HK-2 (cell line): ENCODE data around the gene SSC5D.
"Not testable (repeated sequence)": the region's sequence is repeated elsewhere in the genome, so short reads cannot be mapped to it uniquely, and the experiment has no call there.

Source experiments
- DNase-seq: peaks from one replicate; pipeline ENCODE4 v3.0.0-alpha.2; 2018; ENCODE audit not compliant: unreplicated experiment

The SSC5D gene

DNA sequence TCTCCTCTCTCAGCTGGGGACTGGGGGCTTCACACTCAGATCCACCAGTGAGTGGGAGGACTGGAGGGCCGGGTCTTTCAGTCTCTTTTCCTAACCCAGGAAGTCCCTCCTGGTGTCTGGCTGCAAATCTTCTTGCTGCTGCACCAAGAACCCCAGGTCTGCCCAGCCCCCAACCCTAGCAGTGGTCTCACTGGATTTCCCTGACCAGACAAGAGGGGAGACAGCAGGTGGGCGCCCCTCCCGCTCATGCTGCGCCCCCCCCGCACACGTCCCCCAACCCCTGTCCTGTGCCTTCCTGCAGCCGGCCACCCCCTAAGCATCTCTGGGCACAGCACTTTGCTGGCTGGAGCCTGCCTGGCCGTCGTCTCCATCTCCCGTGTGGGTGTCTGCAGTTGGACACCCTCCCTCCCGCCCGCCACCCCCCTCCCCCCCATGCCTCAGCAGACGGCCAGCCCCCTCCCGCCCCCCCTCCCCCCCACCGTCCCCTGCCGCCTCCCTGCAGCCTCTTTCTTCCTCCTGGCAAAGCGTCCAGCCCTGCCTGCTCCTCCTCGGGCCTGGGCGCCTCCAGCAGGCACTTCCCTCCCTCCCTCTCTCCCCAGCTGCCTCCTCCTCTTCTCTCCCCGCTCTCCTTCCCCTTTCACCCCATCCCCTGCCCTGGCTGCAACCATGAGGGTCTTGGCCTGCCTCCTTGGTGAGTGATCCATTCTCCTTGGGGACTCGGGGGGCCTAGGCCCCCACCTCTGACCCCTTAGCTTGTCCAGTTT is at the start of gene SSC5D:
Gene SSC5D, plus strand, starts transcription at position 513 of the 764 bp plus-strand sequence. Its CDS starts 154 bp downstream, at position 667.
- peak; percentile 70 for DNase-seq

DNA sequence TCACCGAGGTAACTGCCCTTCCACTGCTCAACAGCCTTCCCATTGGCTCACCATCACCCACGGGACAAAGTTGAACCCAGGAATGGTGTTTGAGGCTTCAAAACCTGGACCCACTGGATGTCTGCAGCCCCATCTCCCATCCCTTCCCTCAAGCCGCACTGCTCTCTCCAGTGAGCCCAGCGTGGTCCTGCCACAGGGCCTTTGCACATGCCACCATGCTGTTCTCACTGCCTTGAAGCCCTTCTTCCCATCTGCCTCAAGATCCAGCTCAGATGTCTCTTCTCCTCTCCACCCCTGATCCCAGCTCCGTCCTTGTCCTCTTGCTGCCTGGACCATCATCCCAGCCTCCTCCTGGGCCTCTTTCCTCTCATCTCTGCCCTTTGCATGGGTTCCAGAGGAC is 49.2 kb upstream of the SSC5D start:
- DNase-seq = no peak

DNA sequence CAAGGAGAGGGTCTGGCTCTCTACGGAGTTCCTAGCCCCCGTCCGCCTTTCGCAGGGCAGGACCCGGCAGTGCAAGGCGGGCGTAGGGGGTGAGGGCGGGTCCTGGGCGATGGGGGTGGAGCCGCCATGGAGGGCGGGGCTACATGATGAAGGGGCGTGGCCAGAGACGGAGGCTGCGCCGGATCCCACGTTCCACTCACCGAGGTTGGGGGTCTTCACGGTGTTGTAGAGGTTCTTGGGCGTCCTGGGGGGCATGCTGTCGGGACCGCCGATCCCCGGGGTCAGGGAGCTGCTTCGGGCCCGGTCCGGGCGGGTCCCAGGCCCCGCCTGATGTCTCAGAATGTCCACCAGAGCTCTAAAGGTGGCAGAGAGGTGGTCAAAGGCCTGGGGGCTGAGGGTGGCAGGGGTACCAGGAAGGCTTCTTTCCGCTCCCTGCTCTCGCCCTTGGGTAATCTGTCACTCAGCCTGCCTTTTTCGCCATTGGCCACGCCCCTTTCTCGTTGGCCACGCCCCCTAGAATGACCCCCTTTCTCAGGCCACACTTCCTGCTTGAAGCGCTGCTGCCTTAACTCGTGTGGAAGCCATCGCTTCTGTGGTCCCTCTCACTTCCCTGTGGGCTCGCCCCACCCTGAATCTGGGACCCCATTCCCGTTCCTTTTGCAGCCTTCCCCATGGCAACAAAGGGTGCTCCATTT is 47.7 kb upstream of the SSC5D start:
- peak; percentile 34 for DNase-seq

DNA sequence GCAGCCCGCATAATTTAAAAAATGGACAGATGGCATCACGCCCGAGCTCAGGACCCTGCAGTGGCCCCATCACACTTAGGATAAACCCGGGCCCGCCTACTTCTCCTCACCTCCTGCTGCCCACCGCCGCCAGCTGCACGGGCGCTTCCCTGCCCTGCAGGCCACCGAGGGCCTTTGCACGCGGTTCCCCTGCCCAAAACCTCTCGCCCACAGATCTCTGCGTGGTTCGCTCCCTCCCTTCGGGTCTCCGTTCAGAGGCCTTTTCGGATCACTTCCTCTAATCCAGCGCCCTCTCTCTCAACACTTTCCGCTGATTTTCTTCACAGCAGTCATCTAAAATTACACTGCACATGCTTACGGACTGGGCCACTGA is 46.9 kb upstream of the SSC5D start:
- no peak for DNase-seq

DNA sequence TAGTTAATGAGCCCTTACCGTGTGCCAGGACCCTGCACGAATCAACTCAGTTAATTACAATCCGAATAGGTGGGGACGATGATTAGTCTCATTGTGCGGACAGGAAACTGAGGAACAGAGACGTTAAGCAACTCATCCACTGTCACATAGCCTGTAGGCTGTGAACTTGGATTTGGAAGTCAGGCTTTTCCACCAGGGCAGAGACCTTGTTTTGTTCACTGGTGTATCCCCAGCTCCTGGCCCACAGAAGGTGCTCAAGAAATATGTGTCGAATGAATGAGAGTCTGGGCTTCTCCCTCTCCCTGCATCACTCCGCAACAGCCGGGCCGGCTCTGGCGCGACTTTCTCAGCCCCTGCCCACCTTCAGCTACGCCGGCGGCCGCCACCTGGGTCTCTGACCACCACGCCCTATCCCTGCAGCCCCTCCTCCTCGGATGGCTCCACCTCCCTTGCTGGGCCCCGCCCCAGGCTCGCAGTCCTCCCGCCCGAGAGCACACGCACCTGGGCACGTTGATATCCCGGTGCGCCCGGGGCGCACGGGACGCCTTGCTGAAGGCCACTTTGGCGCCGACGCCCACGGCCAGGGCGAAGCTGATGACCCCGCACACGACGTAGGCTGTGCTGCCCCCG is 46.4 kb upstream of the SSC5D start:
- DNase-seq = no peak

DNA sequence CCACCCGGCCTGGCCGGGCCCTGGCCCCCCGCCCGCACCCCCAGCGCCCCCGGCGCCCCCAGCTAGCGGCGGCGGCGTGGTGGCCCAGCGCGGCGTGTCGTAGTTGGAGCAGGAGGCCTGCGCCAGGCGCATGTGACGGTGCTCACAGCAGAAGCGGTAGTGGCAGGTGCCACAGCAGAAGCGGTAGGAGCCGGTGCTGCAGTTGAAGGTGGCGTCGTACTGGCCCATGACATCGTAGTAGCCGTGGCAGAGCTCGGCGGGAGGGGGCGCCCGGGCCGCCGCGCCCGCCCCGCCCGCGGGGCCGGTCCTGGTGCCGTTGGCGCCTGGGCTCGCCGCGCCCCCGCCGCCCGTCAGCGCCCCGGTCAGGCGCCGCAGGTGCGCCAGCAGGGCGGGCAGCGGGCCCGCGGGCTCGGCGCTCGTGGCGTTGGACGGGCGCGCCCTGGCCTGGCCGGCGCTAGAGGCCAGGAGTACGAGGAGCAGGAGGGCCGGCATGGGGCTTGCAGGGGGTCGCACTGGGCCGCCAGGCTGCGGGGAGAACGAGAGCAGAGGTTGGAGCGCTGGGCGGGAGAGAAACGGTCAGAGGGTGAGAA is 45.8 kb upstream of the SSC5D start:
- no peak for DNase-seq

DNA sequence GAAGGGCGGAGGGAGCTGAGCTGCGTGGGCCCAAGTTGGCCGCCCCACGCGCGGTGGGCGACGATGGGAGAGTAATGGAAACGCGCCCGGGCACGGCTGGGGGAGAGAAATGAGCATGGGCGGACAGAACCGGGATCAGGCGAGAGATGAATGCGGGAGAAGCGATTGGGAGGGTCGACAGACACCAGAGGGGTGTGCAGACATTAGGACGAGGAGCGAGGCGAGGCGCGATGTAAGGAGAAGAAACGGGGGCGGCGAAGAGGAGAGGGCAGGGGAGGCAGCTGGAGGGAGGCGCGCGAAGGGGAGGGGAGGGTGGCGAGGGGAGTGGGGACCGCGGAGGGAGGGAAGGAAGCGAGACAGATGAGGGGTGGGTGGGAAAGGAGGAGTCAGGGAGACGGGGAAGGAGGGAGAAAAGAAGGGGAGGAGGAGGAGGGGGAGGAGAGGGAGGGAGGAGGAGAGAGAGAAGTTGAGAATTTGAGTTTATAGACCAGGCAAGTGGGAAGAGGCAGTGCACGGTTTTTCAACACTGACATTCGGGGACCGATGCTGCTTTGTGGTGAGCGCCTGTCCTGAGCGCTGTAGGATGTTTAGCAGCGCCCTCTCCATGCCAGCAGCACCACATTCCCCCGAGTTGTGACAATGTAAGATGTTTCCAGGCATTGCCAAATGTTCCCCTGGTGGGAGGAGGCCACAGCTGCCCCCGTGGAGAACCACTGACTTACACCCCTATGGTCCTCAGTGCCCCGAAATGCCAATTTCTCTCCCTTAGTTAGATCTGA is 45.0 kb upstream of the SSC5D start, which contains the start of gene SHISA7:
Gene SHISA7, minus strand, starts transcription at position 256 of the 779 bp plus-strand sequence. CDS start 437 bp downstream, outside the sequence.
- no peak for DNase-seq

DNA sequence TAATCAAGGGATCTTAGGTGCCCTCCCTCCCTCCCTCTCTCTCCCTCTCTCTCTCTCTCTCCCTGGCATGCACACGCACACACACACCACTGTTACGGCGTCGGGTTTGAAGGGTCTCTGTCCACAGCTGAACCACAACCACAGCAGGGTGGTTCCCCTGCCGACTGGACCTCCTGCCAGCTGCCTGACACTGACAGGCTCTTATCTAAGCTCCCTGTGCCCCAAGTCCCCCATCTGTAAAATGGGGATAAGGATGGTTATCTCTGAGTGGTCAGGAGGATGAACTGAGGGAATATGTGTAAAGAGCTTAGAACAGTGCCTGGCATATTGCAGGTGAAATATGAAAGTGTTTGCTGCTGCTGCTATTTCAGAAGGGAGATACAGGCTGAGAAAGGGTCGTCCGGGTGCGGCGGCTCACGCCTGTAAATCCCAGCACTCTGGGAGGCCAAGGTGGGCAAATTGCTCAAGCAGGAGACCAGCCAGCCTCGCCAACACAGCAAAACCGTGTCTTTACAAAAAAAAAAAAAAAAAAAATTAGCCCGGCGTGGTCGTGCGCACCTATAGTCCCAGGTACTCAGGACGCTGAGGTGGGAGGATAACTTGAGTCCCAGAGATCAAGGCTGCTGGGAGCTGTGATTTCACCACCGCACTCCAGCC is 44.3 kb upstream of the SSC5D start:
- DNase-seq = no peak

DNA sequence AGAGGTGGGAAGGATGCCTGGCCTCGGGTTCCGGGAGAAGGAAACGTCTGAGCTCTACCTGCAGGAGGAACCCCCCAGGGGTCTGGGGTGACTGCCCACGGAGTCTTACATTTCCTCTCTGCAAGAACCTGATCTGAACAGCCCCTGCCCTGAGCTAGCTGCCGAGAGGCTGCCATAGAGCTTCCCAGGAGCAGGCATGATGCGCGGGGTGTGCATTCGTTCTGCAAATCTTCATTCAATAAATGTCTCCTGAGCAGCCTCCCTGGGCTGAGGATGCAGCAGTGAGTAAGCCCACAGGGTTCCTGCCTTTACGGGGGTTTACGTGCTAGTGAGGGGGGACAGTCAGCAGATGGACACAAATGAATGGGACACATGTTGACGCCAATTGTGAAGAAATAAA is 43.6 kb upstream of the SSC5D start:
- no peak for DNase-seq

DNA sequence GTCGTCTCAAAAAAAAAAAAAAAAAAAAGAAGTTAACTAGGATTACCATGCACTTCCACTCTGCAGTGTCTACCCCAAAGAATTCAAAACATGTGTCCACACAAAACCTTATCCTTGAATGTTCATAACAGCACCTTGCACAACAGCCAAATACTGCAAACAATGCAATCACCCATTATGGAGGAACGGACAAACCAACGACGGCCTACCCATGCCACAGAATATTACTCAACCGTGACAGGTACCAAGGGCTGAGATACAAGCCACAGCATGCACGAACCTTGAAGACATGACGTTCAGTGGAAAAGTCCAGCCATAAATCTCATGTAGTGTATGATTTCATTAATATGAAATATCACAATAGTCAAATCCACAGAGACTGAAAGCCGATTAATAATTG is 42.2 kb upstream of the SSC5D start:
- DNase-seq = no peak

DNA sequence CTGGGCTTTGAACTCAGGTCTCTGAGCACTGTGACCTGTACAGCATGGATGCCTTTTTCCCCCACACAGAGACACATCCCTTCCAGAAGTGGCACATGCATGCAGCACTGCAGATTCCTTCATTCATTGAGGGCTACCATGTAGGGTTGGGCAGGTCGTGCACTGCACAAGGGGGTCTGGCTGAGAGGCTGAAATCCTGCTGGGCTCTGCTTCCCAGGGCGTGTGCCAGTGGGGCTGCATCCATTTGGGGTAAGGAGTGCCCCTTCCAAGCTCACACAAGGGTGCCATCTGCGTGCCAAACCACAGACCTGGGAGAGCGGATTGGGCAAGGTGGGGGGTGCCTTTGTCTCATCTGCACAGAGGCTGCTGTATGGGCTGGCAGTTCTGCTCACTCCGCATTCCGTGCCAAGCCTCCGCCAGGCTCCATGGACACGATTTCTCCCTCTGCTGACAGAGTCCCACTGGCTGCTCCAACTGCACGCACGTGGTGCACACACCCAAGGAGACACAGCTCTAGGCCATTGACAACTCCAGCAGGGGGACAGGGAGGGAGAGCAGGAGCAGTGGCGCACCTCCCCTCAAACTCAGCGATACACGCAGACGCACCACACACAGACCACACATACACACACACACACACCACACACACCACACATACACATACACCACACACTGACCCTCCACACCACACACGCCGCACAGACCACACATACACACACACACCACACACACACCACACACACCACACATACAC is 40.6 kb upstream of the SSC5D start:
- DNase-seq = no peak

DNA sequence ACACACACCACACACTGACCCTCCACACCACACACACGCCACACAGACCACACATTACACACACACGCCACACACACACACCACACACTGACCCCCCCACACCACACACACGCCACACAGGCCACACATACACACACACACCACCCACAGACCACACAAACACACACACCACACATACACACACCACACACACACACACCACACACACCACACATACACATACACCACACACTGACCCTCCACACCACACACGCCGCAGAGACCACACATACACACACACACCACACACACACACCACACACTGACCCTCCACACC is 40.1 kb upstream of the SSC5D start:
- not testable (repeated sequence) for DNase-seq

DNA sequence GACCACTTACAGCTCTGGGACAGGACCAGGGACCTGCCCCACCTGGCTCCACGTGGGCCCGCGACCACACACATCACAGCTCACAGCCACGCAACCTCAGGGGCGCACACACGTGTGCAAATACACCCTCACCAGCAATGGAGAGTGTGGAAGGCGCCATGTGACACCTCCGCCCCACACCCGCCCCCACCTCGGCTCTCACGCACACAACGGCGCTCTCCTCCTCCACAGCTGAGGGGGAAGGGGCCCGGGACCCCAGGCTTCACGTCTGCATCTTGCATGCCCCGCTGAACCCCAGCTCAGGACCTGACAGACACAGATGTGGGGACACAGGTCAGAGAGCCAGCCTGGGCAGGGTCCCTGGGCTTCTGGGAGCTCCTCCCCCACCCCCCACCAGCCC is 38.8 kb upstream of the SSC5D start:
- no peak for DNase-seq

DNA sequence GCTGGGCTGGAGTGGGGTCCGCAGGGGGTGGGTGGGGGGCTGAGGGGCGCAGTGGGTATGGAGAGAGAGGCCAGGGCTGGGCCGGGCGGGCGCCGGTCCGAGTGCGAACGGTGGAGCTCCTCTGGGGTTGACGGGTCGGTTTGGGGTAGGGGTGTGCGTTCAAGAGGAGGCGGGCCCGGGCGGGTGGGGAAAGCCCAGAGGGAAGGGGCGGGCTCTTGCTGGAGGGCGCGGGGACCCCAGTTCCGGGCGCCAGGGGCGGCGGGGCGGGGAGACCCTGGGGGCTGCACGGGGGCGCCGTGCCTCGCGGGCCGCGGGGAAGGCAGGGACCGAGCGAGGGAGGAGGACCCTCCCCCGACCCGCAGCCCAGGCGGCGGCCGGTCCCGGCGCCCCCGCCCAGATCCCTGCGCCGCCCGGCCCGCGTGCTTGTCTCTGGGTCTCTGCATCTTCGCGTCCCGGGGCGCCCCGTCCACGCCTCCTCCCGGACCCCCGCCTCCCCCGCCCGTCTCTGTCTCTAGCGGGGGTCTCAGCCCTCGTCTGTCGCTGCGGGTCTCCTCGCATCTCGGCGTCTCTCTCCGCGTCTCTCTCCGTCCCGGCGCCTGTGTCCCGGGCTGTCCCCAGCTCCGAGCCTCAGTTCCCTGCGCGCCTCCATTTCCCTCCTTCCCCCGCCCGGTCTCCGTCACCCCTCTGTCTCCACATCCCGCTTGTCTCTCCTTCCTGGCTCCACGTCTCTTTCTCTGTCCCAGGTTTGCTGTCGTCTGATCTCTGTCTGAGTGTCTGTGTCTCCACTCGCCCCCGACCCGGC is 36.9 kb upstream of the SSC5D start:
- no peak for DNase-seq

DNA sequence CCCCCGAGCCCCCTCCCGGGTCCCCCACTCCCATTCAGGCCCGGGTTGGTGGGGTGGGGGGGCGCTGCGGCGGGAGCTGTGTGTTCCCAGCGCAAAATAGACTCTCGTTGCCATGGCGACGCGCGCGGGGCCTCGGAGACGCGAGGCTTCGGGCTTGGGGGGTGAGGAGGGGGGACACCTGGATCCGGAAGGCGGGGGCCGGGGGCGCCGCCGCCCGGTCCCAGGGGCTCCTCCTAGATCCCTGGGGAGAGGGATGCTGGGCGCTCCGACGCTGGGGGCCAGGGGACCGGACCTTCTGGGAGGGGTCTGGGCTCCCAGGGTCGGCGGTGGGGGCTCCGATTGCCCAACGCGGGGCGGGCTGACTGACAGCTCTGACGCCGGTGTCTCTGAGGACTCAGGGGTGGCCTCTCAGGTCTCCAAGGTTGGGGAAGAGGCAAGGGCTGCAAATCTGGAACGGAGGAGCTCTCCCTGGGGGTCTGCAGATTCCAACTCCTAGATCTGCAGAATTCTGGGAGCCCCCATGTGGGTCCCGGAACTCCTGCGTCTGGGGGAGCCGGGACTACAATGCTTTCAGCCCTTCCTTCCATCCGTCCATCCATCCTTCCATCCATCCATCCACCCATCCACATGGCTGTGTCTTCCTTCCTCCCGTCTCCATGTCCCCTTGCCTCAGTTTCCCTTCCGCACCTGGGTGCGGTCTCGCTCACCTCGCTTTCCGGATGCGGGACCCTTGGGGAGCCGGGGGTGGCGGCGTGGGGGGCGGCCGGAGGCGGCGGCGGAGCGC is 36.1 kb upstream of the SSC5D start:
- no peak for DNase-seq

DNA sequence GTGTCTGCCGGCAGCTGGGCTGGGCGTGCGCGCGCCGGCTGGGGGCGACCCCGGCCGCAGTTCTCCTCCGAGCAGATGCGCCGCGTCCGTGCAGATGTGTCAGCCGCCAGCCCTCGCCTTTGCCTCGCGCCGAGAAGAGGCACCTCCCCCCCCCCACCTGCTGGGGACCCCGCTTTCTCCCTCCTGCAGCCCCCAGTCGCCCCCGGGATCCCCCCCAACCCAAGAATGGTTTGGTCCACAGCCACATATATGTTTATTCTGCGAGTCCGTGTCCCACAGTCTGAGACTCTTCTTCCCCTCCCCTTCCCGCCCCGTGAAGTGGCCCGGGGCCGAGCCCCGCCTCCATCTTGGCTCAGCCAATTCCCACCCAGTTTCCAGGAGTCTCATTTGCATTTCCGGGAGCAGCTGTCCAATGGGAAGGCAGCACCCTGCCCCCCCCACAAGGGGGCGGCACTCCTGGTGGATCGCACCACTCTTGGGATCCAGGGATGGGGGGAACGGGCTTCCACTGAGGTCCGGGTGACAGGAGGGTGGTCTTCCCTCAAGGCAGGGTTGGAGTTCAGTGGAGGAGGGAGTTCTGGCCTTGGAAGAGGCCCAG is 35.4 kb upstream of the SSC5D start:
- DNase-seq = no peak

DNA sequence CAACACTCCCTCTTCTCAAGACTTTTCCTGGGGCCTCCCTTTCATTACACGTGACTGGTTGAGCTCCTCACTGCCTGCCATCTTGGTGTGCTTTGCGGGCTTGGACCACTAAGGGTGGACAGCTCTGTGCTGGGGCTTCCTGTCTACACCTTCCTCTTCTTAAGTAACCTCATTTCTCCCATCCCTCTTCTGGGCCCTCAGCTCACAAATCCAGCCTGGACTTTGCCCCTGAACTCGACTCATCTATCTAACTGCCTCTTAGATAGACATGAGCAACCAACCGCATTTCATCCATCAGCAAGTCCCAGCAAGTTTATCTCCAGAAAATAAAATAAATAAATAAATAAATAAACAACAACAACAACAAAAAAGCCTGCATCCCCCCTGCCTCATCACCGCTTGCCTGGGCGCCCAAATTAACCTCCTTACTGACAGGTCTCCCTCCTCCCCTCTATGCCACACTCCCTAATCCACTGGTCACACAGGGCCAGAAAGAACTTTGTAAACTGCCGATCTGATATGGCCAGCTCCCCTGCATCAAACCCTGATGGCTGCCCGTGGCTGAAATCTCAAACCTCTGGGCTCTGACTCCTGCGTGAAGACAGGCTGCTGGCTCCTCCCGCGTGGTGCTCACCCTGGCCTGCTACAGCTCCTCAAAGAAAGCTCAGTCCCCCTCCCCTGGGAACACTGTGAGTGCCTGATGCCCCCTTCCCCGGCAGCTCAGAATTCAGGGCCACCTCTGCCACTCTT is 34.5 kb upstream of the SSC5D start:
- no peak for DNase-seq

DNA sequence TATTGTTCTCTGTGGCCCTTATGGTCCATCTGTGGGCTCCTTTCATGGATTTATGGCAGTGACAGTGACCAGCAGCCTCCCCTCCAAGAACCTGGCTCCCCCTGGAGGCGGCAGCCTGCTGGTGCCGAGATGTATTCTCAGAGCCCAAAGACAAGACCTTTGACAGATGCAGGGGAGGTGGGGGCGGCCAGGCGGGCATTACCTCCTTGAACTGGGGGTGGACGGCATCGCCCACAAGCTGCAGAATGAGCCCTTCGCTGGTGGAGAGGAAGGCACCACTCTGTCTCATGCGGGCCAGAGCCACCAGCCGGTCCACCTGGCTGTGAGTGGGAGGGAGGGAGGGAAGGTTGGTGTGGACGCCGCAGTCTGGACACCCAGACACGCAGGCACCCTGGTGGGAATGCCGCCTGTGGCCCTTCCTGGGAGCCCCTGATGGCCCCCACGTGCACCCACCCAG is 33.4 kb upstream of the SSC5D start:
- DNase-seq = peak; percentile 49
